ENCODE measurements around the gene RNF4.

RNF4 gene

DNA sequence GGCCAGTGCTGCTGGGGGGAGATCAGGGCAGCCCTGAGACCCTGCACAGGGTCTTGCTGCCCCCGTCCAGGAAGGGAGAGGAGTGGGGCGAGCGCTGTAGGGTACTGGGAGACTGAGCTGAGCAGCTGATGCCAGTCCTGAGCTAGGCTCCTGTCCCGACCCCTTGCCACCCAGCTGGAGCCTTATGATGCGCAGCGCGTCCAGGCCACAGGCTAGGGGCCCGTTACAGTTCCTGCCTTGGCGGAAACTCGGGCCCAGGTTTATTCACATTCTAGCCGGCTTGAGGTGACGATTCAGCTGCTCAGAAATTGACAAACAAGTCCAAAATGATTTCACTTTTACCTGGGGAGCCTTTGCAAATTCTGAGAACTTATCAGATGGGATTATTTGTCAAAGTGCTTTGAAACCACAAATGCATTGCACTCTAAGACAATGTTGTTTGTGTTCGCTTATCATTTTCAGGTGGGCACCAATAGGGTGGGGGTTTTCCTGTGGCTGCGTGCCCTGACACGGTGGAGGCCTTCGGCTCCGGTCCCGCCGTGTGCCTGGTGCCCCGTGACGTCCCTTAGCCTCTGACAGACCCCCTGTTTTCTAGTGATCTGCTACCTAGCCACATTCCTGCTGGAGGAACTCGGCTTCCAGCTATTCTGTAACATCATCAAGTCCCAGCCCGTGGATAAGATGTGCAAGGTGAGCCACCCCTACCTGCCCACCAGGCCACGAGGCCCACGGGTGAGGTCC, 31.3 kb upstream of the RNF4 start:
- no peak for DNase-seq (ENCODE audit: low spot score)

DNA sequence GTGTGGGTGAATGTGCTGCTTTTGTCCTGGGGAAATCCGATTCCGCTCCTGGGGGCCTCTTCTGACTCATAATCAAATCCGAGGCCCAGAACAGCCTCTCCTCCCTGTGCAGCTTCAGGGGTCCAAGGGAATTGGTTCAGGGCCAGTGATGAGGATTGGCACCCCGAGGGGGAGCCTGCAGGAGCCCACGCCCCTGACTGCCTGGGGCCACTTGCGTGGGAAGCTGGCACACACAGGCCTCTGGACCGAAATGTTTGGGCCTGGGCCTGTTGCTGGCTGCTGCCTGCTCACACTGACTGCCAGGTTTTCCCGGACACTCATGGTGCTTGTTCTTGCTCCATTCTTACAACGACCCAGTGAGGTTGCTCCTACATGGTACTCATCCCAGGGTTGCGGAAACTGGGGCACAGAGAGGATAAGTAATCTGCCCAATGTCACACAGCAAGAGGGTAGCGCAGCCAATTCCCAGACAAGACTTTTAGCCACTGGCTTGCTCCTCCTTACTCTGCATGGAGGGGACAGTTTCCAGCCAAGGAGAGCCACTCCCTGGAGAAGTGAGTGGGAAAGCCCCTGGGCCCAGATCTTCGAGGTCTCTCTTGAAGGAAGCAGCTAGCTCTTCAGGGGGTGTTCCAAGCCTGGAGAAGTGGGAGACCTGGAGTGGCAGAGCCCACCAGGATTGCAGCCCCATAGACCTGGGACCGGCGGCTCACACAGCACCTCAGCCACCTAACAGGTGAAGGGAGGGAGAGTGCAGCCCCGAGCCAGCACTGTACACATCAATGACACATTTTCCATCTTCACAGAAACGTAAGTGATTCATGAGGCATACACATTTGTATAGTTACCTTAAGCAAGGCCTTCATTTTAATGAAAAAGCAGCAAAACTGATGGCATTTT, 29.8 kb upstream of the RNF4 start:
- no peak for DNase-seq (ENCODE audit: low spot score)

DNA sequence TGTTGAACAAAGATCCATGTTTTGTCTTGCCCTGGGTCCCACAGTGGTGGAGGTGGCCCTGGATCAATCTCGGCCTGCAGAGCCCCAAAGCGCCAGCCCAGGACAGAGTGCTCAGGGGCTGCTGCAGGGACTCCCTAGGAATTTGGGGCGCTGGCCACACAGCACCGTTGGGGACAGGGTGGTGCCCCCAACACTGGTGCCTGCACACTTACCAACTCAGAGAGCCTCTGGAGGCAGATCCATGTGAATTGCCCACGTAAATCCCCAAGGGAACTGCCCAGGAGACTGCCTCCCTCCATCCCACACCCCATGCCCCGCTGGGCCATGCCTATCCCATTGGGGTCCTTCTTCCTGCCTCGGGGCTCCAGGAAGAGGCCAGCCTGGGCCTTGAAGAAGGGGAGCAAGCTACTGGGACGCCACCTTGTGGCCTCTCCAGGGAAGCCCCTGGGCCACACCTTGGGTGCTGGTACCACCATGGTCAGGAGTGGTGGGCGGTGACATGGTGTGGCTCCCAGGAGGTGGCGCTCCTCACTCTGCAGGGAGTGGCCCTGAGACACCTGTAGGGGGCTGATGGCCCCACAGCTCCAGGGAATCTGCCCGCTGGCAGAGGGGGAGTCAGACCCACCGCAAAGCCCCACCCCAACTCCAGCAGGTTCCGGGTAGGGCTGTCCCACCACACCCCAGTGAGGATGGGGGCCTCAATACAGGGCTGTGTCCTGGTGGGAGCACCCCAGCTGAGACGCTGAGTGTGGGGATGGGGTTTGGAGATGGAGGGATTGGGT, 27.3 kb upstream of the RNF4 start:
- DNase-seq (ENCODE audit: low spot score), result peak; percentile 51

DNA sequence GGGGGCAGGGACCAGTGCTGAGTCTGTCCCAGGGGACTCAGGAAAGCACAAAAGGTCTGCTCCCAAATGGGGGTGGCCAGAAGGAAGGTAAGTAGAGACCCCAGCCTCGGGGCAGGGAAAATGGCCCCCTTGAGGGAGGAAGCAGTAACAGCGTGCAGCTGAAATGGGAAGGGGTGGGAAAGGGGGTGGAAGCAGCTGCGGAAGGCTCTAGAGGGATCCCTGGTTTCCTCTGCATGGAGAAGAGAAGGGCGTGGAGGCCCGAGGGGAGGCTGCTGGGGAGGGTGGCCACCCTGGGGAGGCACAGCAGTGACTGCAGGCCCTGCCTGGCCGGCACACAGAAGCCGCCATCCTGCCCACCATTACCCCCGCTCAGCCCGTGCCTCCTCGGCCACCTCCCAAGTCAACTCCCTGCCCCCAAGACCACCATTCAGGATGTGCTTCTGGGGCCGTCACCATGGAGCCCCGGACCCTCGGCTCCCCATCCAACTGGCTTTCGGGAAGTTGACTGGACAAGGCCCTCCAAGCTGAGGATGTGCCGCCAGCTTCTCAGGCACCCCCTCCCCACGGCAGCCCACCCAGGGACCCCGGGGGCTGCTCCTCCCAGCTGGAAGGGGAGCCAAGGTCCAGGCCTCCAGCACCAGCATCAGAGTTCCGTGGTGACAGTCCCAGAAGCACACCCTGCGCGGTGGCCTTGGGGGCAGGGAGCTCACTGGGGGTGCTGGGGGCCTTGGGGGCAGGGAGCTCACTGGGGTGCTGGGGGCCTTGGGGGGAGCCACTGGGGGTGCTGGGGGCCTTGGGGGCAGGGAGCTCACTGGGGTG, 26.5 kb upstream of the RNF4 start:
- DNase-seq (ENCODE audit: low spot score), result no peak

DNA sequence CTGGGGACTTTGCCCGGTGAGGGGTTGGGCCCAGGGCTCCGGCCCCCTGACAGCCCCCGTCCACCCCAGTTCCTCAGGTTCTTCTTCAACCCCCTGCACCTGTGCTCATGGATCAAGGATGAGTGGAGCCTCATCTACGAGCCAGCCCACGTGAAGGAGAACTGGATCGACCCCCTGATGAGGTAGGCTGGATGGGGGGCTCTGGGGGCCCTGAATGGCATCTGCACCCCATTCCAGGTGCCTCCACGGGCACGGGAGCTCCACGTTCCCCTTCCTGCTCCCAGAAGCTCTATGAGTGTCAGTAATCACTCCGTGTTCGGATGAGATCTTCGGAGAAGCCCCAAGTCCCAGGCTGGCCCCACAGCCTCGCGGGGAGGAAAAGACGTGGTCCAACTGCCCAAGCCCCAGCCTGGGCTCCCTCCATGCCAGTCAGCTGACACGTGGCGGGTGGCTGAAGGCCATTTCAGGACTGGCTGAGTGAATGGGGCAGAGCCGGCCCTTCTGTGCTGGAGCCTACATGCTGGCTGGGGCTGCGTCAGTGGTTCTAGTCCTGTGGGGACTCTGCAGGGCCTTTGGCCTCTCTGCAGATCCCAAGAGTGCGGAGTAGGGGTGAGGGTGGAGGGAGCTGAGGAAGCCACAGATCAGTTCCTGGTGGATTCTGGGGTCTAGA, 25.7 kb upstream of the RNF4 start:
- DNase-seq (ENCODE audit: low spot score), result no peak

DNA sequence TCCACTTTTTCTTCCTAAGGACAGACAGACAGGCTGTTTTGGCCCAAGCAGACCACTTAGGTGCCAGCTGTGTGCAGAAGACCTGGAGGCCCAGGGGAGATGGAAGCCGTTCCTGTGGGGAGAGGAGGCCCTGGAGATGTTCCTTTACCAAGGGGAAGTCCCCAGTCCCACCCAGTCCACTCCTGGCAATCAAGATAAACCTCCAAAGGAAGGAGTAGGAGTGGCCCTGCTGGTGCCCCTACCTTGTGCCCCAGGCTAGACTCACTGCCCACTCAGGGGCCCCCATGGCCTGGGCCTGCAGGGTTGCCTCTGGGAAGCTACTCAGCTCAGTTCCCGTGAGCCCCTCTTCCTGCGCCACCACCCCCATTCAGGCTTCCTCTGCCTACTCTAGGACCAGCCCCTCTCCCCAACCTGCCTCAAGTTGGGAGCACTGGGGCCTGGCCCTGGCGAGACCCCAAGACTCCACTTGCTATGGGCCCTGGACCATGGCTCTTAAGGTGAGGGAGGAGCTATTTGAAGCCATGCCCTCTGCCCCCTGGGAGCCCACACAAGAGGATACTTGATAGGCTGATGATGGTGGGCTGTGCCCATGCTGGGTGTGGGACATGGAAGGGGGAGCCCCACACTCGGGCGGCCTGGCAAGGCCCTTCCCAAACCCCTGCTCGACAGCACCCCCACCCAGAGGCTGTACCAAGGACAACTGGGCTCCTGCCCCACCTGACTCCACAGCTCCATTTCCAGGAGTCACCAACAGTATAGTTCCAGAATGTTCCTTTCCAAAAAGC, 24.8 kb upstream of the RNF4 start:
- DNase-seq (ENCODE audit: low spot score), result no peak

DNA sequence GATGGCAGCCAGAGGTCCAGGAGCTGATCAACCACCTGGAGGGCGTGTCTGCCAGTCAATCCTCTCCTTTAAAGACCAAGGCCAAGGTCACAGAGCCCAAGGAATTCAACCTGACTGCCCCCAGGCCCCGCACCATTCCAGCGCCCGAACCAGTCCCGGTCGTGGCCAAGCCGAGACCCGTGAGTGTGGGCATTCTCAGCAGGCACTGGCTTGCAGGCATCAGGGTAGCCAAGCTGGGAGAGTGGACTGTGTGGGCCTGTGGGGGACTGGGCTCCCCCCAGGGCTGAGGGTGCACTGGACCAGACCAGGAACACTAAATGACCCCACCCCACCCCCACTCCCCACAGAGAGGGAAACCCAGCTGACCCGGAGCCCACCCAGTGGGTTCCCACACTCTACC, 23.8 kb upstream of the RNF4 start:
- no peak for DNase-seq (ENCODE audit: low spot score)

DNA sequence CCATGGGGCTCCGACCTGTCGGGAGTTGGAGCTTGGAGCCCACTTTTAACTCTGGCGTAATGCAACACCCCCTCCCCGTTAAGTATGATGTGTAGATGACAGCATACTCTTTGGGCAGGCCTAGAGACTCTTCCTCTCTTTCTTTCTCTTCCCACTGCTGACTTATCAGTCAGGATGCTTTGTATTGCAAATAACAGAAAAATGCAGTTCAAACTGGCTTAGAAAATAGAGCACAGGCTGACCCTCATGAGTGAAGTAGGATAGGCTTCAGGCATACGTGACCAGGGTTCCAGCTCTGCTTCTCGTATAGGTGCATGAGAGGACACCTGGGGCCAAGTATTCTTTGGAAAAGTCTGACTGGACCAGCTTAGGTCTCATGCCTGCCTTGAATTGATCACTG, 23.3 kb upstream of the RNF4 start:
- DNase-seq (ENCODE audit: low spot score), result no peak

DNA sequence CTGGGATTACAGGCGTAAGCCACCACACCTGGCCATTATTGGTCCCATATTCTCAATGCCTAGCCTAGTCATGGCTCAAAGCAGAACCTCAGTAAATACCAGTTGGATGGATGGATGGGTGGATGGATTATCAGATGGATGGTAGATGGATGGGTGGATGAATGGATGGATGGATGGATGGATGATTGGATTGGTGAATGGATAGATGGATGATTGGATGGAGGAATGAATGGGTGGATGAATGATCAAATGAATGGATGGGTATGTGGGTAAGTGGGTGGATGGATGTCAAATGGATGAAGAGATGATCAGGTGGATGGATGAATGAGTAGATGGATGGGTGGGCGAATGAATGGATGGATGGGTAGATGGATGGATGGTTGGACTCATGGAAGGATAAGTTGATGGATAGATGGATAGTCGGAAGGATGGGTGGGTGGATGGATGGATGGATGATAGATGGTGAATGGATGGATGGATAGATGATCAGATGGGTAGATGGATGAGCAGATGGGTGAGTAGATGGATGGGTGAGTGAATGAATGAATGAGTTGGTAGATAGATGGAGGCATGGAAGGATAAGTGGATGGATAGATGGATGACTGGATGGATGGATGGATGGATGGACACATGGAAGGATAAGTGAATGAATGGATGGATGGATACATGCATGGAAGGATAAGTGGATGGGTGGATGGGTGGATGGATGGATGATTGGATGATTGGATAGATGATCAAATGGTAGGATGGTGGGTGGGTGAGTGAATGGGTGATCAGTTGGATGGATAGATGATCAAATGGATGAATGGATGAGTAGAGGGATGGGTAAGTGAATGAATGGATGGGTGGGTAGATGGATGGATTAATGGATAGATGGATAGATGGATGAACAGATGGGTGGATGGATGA, 22.0 kb upstream of the RNF4 start:
- DNase-seq (ENCODE audit: low spot score), result no peak

DNA sequence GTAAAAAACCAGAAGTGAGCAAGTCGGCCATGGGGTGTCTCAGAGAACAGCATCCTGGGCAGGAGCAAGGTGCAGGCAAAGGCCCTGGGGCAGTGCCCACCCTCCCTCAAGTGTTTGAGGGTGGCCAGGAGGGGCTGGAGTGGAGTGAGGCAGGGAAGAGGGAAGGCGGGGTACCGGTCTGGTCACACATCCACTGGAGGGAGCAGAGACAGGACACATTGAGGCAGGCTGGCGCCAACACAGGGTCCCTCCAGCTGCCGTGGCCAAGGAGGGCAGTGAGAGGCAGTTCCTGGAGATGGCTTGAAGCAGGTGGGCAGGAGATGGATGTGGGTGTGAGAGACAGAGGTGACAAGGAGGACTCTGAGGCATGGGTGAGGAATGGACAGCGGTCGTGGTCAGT, 20.3 kb upstream of the RNF4 start:
- no peak for DNase-seq (ENCODE audit: low spot score)

DNA sequence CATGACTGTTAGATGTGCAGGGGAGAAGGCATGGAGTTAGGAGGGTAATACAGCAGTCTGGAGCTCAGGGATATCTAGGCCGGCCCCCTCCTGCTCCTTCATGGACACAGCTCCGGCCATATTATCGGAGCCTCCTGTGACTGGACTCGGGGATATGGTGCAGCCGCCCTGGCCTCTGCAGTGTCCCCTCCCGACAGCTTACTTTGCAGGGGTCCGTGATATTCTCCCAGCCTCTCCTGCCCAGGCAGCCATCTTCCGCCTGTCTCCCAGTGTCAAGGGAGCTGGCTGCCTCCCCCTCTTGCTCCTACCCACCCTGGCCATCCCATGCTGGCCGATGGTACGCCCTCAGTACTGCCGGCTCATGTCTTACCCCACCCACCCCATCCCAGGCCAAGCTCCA, 19.9 kb upstream of the RNF4 start:
- DNase-seq (ENCODE audit: low spot score), result no peak

DNA sequence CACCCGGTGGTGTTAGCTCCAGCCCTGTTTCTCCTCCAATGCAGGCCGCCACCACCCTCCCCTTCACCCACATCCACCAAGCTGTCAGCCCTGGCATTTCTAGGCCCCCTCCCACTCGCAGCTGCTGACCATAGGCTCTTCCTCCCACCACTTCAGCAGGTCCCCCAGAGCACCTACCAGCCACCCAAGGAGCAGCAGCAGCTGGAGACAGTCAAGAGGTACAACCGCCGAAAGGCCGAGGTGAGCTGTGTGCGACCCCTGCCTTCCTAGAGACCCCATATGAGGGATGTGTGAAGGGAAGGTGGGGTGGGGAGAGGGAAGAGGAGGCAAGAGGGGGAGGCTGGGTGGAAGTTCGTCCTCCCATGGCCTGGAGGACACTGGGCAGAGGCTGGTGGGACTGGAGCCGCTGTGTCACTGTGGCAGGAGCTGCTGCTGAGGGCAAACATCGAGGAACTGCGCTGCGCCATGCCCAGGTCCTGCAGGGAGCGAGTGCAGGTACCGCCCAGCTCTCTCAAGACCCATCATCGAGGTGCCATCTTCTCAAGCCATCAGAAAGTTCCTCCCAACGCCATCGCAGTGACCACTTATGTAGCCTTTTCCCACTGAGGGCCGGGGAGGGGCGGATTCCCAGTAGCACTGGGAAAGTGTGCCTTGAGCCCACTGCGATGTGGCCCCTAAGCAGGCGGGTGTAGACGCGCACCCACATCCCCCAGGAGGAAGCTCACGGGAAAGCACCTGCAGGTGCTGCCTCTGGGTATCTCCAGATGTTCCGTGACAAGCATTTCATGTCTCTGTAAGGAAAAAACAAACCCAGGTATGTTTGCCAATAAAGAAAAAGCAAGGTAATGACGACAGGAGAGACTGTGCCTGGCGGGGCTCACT, 19.2 kb upstream of the RNF4 start:
- DNase-seq (ENCODE audit: low spot score), result no peak

DNA sequence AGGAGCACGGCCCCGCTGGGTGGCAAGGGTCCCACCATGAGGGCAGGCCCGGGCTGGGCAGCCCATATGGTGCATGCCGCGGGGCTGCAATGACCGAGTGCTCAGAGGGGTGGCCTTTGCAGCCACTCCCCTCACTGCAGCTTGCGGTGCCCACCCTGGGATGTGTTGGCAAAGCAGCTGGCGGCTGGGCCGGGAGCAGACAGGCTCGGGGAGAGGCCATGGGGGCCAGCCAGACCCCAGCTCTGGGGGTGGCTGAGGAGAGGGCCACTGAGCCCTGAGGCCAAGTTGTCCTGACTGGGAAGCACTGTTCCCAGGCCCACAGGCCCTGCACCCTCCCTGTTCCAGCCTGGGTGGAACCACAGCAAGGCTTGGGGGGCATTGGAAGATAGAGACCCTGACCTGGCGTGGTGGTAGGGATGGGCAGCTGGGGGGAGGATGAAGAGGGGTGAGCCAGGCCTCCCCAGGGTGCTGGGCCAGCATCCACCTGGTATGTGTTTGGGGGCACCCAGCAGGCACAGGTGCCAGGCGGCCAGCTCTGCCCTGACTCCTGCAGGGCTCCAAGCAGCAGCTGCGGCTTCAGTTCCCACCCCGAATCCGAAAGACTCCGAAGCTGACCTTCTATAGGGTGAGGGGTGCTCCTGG, 18.4 kb upstream of the RNF4 start:
- no peak for DNase-seq (ENCODE audit: low spot score)

DNA sequence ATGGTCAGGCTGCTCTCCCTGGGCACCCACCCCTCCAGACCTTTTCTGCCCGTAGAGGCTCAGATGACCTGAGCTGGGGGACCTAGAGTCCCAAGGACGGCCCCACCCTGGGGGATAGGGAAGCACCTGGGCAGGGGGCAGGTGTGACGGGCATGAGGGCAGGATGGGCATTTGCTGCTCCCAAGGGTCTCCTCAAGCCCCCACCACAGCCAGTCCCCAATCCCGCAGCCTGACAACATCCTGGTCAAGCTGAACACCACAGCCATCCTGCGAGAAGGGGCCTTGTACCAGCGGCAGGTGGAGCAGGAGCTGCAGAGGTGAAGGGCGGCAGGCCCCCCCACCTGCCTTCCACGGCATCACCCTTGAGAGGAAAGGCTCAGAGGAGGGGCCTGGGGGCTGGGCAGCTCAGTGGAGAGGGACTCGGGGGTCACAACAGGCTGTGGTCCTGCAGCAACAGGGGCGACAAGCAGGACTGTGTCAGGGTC, 17.8 kb upstream of the RNF4 start:
- DNase-seq (ENCODE audit: low spot score), result no peak

DNA sequence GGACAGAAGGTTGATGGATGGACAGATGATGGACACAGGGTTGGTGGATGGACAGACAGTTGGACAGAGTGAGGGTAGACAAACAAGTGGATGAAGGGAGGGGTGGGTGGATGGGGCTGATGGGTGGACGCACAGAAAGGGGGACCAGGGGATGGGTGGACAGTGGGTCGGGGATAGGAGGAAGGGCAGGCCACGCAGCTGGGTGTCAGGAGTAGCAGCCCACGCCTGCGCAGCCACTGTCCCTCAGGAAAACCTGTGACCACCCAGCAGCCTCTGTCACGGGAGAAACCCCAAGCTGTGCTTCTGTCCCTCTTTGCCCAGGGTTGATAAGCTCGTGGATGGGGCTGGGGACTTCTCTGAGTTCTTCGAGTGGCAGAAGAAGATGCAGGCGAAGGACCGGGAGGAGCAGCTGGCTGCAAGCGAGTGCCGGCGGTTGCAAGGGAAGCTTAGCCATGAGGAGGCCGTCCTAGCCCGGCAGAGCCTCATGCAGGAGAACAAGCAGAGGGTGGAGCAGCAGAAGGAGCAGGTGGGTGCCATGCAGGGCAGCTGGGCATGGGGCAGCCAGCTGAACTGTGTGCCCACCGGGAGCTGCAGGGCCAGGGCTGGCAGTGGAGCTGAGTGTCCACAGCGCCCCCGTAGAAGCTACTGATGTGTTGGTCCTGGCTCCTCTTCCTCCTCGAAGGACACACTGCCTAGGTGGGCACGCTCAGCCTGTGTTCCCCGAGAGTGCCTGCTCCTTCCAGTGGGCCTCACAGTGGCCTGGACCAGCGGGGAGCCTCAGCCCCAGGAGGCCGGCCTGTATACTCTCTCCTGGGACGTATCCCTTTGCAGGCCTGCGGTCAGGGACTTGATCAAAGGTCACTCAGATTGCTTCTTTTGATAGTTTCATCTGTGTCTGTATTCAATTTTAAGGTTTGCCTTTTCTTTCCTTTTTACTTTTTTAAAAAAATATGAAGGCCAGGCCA, 16.8 kb upstream of the RNF4 start:
- no peak for DNase-seq (ENCODE audit: low spot score)

DNA sequence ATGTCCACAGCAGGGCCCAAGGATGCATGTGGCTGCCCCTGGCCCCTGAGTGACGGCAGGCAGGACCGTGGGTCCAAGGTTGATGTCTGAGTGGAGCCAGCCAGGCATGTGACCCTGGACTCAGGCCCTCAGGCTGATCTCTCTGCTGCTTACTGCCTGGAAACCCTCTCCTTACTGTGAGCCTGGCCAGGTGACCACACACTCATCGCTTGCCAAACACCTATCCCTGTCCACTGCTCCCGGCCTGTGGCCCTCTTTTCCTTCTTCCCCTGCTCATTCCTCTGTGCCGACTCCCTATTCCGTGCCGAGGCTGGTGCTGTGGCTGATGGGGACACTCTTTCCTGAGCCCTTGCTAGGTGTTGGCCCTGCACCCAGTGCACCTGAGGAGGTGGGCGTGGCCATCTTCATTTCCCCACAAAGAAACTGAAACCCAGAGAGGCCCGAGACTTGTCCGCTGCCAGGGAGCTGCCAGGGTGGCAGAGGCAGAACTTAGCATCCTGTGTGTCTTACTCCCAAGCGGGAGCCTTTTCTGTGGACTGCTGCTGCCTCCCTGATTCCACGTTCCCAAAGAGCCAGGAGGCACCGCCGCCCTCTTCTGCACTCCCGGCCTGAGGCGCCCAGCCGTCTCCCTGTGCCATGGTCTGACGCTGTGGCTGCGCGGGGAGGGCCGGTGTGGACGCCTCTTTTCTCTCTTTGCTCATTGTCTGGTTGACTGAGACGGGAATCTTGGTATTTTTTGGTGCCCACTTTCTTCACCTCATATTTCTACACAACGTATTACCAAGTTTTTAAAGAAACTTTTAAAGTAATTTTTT, 11.2 kb upstream of the RNF4 start:
- no peak for DNase-seq (ENCODE audit: low spot score)

Measured in kidney capillary endothelial cell (primary cell).